Measurements from ENCODE around the gene HSD17B2. TPM values are rescaled to one million over a fixed set of nuclear protein-coding genes. Genes with fewer than 3 reads are reported as not detected.
A peak's percentile ranks its signal among the peaks of the same experiment; 100 is the strongest.
"Not testable (repeated sequence)": the region's sequence is repeated elsewhere in the genome, so short reads cannot be mapped to it uniquely, and the experiment has no call there.

The HSD17B2 gene
- total and polyA plus RNA-seq, 2 donors, result 31.6 to 83.2 TPM

- no peak overlapping the region for H3K27ac ChIP-seq (ENCODE audit: low read depth)
- WGBS, result 75% methylated on average over 3 of the region's 3 CpGs
- no peak overlapping the region for H3K4me3 ChIP-seq (ENCODE audit: low read depth, low read length)
- no peaks in the 10 kb centered on the region for H3K4me1 ChIP-seq (ENCODE audit: insufficient read depth)
- no peaks in the 10 kb centered on the region for H3K36me3 ChIP-seq (ENCODE audit: insufficient read depth)
- no peak for DNase-seq (ENCODE audit: extremely low spot score)
Observed at GRCh38 chr16:82113741-82114140, 78.7 kb downstream of the HSD17B2 start.

GRCh38 chr16:82116535-82116934 is 81.5 kb downstream of the HSD17B2 start:
- no peaks in the 10 kb centered on the region for H3K36me3 ChIP-seq (ENCODE audit: insufficient read depth)
- H3K4me1 ChIP-seq (ENCODE audit: insufficient read depth), result no peaks in the 10 kb centered on the region
- 59% methylated on average over 1 of the region's 1 CpG for WGBS

GRCh38 chr16:82118749-82119148 is 83.7 kb downstream of the HSD17B2 start:
- 95% methylated on average over 2 of the region's 2 CpGs for WGBS

More at GRCh38 chr16:82116535-82116934, 81.5 kb downstream of the HSD17B2 start:
- Histone ChIP-seq H3K27ac (ENCODE audit: low read depth) (no peak overlapping the region), H3K4me3 (ENCODE audit: low read depth, low read length) (no peak overlapping the region)
- no peak for DNase-seq (ENCODE audit: extremely low spot score)

GRCh38 chr16:82119405-82119804 is 84.4 kb downstream of the HSD17B2 start:
- 71% methylated on average over 4 of the region's 4 CpGs for WGBS
- Histone ChIP-seq H3K4me1 (ENCODE audit: insufficient read depth) (no peaks in the 10 kb centered on the region), H3K4me3 (ENCODE audit: low read depth, low read length) (no peak overlapping the region), H3K36me3 (ENCODE audit: insufficient read depth) (no peaks in the 10 kb centered on the region), H3K27ac (ENCODE audit: low read depth) (no peak overlapping the region)
- DNase-seq (ENCODE audit: extremely low spot score), result no peak

More at GRCh38 chr16:82118749-82119148, 83.7 kb downstream of the HSD17B2 start:
- no peaks in the 10 kb centered on the region for H3K4me1 ChIP-seq (ENCODE audit: insufficient read depth)
- H3K27ac ChIP-seq (ENCODE audit: low read depth), result no peak overlapping the region
- no peaks in the 10 kb centered on the region for H3K36me3 ChIP-seq (ENCODE audit: insufficient read depth)
- DNase-seq (ENCODE audit: extremely low spot score), result no peak
- H3K4me3 ChIP-seq (ENCODE audit: low read depth, low read length), result no peak overlapping the region

- WGBS, result 84% methylated on average over 3 of the region's 3 CpGs
- H3K4me3 ChIP-seq (ENCODE audit: low read depth, low read length), result no peak overlapping the region
Observed at GRCh38 chr16:82124651-82125050, 89.6 kb downstream of the HSD17B2 start.

GRCh38 chr16:82129881-82130280 is 94.8 kb downstream of the HSD17B2 start:
- Histone ChIP-seq H3K4me3 (ENCODE audit: low read depth, low read length) (no peak overlapping the region), H3K4me1 (ENCODE audit: insufficient read depth) (no peaks in the 10 kb centered on the region), H3K27ac (ENCODE audit: low read depth) (no peak overlapping the region), H3K36me3 (ENCODE audit: insufficient read depth) (no peaks in the 10 kb centered on the region)
- no peak for DNase-seq (ENCODE audit: extremely low spot score)
- WGBS, result 83% methylated on average over 3 of the region's 3 CpGs

More at GRCh38 chr16:82124651-82125050, 89.6 kb downstream of the HSD17B2 start:
- H3K4me1 ChIP-seq (ENCODE audit: insufficient read depth), result no peaks in the 10 kb centered on the region
- no peak for DNase-seq (ENCODE audit: extremely low spot score)
- no peaks in the 10 kb centered on the region for H3K36me3 ChIP-seq (ENCODE audit: insufficient read depth)
- H3K27ac ChIP-seq (ENCODE audit: low read depth), result no peak overlapping the region

GRCh38 chr16:82133798-82134197 is 98.7 kb downstream of the HSD17B2 start:
- Histone ChIP-seq H3K27ac (ENCODE audit: low read depth) (no peak overlapping the region), H3K4me1 (ENCODE audit: insufficient read depth) (no peaks in the 10 kb centered on the region), H3K36me3 (ENCODE audit: insufficient read depth) (no peaks in the 10 kb centered on the region), H3K4me3 (ENCODE audit: low read depth, low read length) (no peak overlapping the region)
- WGBS, result 86% methylated on average over 6 of the region's 6 CpGs
- DNase-seq (ENCODE audit: extremely low spot score), result no peak

GRCh38 chr16:82134846-82135245 is 99.8 kb downstream of the HSD17B2 start:
- no peak overlapping the region for H3K27ac ChIP-seq (ENCODE audit: low read depth)
- 91% methylated on average over 8 of the region's 8 CpGs for WGBS
- DNase-seq (ENCODE audit: extremely low spot score), result no peak
- H3K4me1 ChIP-seq (ENCODE audit: insufficient read depth), result no peaks in the 10 kb centered on the region
- H3K36me3 ChIP-seq (ENCODE audit: insufficient read depth), result no peaks in the 10 kb centered on the region
- no peak overlapping the region for H3K4me3 ChIP-seq (ENCODE audit: low read depth, low read length)

GRCh38 chr16:82135844-82136243 is 100.8 kb downstream of the HSD17B2 start:
- no peak overlapping the region for H3K27ac ChIP-seq (ENCODE audit: low read depth)
- no peaks in the 10 kb centered on the region for H3K4me1 ChIP-seq (ENCODE audit: insufficient read depth)
- WGBS, result 67% methylated on average over 8 of the region's 8 CpGs

GRCh38 chr16:82136956-82137821 is 102.1 kb downstream of the HSD17B2 start:
- Histone ChIP-seq H3K36me3 (ENCODE audit: insufficient read depth) (no peaks in the 10 kb centered on the region), H3K4me3 (ENCODE audit: low read depth, low read length) (no peak overlapping the region), H3K27ac (ENCODE audit: low read depth) (no peak overlapping the region), H3K4me1 (ENCODE audit: insufficient read depth) (no peaks in the 10 kb centered on the region)
- DNase-seq (ENCODE audit: extremely low spot score), result no peak
- 73% methylated on average over 9 of the region's 9 CpGs for WGBS

More at GRCh38 chr16:82135844-82136243, 100.8 kb downstream of the HSD17B2 start:
- Histone ChIP-seq H3K36me3 (ENCODE audit: insufficient read depth) (no peaks in the 10 kb centered on the region), H3K4me3 (ENCODE audit: low read depth, low read length) (no peak overlapping the region)
- no peak for DNase-seq (ENCODE audit: extremely low spot score)

GRCh38 chr16:82137822-82138167 is 102.7 kb downstream of the HSD17B2 start:
- no peak for DNase-seq (ENCODE audit: extremely low spot score)
- no peaks in the 10 kb centered on the region for H3K36me3 ChIP-seq (ENCODE audit: insufficient read depth)
- H3K4me1 ChIP-seq (ENCODE audit: insufficient read depth), result no peaks in the 10 kb centered on the region
- H3K27ac ChIP-seq (ENCODE audit: low read depth), result no peak overlapping the region
- H3K4me3 ChIP-seq (ENCODE audit: low read depth, low read length), result no peak overlapping the region
- 51% methylated on average over 3 of the region's 3 CpGs for WGBS

GRCh38 chr16:82138478-82139285 is 103.6 kb downstream of the HSD17B2 start:
- Histone ChIP-seq H3K27ac (ENCODE audit: low read depth) (peak overlapping the region; percentile 3), H3K36me3 (ENCODE audit: insufficient read depth) (no peaks in the 10 kb centered on the region), H3K4me1 (ENCODE audit: insufficient read depth) (no peaks in the 10 kb centered on the region), H3K4me3 (ENCODE audit: low read depth, low read length) (no peak overlapping the region)
- WGBS, result 85% methylated on average over 15 of the region's 15 CpGs
- no peak for DNase-seq (ENCODE audit: extremely low spot score)

- WGBS, result 78% methylated on average over 19 of the region's 19 CpGs
- not testable (repeated sequence) for H3K4me3 ChIP-seq (ENCODE audit: low read depth, low read length); H3K27ac ChIP-seq (ENCODE audit: low read depth)
Observed at GRCh38 chr16:82139286-82139571, 104.2 kb downstream of the HSD17B2 start.

GRCh38 chr16:82146556-82146955 is 111.5 kb downstream of the HSD17B2 start:
- 64% methylated on average over 3 of the region's 3 CpGs for WGBS
- no peak overlapping the region for H3K4me3 ChIP-seq (ENCODE audit: low read depth, low read length)

More at GRCh38 chr16:82139286-82139571, 104.2 kb downstream of the HSD17B2 start:
- H3K4me1 ChIP-seq (ENCODE audit: insufficient read depth); DNase-seq (ENCODE audit: extremely low spot score); H3K36me3 ChIP-seq (ENCODE audit: insufficient read depth): not testable (repeated sequence)

More at GRCh38 chr16:82146556-82146955, 111.5 kb downstream of the HSD17B2 start:
- no peak for DNase-seq (ENCODE audit: extremely low spot score)
- Histone ChIP-seq H3K36me3 (ENCODE audit: insufficient read depth) (peaks cover 1% of the 10 kb centered on the region), H3K27ac (ENCODE audit: low read depth) (no peak overlapping the region), H3K4me1 (ENCODE audit: insufficient read depth) (no peaks in the 10 kb centered on the region)

All from urinary bladder (tissue), 4 donors.